Astrocyte (in vitro differentiated cells and primary cell): ENCODE measurements around the gene CDC14B. TPM values are rescaled to one million over a fixed set of nuclear protein-coding genes. Genes with fewer than 3 reads are reported as not detected.

ENCODE experiments used
- DNase-seq: peaks from one replicate; pipeline ENCODE4 v3.0.0-alpha.2; 2010; ENCODE audit warnings: low read depth
- FAIRE-seq: peaks from 2 replicates; lab custom pipeline; 2011; peaks lifted over from hg19 to GRCh38; lab: Jason Lieb, UNC
- H2AFZ ChIP-seq: 2 replicates; pipeline ENCODE4 v1.6.0; 2012; ENCODE audit warnings: low read depth, low read length, inconsistent platforms
- H3K27ac ChIP-seq: 2 replicates; pipeline ENCODE4 v1.5.1; 2011; ENCODE audit warnings: low read depth, low read length, inconsistent platforms
- H3K27me3 ChIP-seq: 2 replicates; pipeline ENCODE4 v1.6.0; 2011; ENCODE audit warnings: low read length, inconsistent platforms; ENCODE audit not compliant: insufficient read depth
- H3K36me3 ChIP-seq: 2 replicates; pipeline ENCODE4 v1.5.1; 2011; ENCODE audit warnings: low read length, inconsistent platforms; ENCODE audit not compliant: insufficient read depth
- H3K4me1 ChIP-seq: 2 replicates; pipeline ENCODE4 v1.5.1; 2011; ENCODE audit warnings: low read length, inconsistent platforms; ENCODE audit not compliant: insufficient read depth
- H3K4me2 ChIP-seq: 2 replicates; pipeline ENCODE4 v1.6.0; 2012; ENCODE audit warnings: low read length, inconsistent platforms
- H3K4me3 ChIP-seq: 2 replicates; pipeline ENCODE4 v1.5.1; 2011; ENCODE audit warnings: low read depth, mild to moderate bottlenecking, low read length, inconsistent platforms; ENCODE audit not compliant: insufficient read depth
- H3K79me2 ChIP-seq: 2 replicates; pipeline ENCODE4 v1.6.0; 2012; ENCODE audit warnings: mild to moderate bottlenecking, low read length, inconsistent platforms; ENCODE audit not compliant: insufficient read depth
- H3K9ac ChIP-seq: 2 replicates; pipeline ENCODE4 v1.6.0; 2012; ENCODE audit warnings: mild to moderate bottlenecking, low read length, inconsistent platforms
- H3K9me3 ChIP-seq: 2 replicates; pipeline ENCODE4 v1.5.1; 2012; ENCODE audit warnings: low read depth, mild to moderate bottlenecking, low read length, inconsistent platforms; ENCODE audit not compliant: insufficient read depth
- H4K20me1 ChIP-seq: 2 replicates; pipeline ENCODE4 v1.6.0; 2012; ENCODE audit warnings: low read length, inconsistent platforms; ENCODE audit not compliant: insufficient read depth
- H3K27ac Mint-ChIP-seq: one replicate; pipeline ENCODE4 v1.8.0; 2021; ENCODE audit warnings: mild to moderate bottlenecking, mixed read lengths; ENCODE audit not compliant: unreplicated experiment
- H3K27me3 Mint-ChIP-seq: one replicate; pipeline ENCODE4 v1.8.0; 2021; ENCODE audit warnings: low read depth, mixed read lengths; ENCODE audit not compliant: unreplicated experiment
- H3K36me3 Mint-ChIP-seq: one replicate; pipeline ENCODE4 v1.8.0; 2021; ENCODE audit warnings: low read depth, mixed read lengths; ENCODE audit not compliant: unreplicated experiment
- H3K4me1 Mint-ChIP-seq: one replicate; pipeline ENCODE4 v1.8.0; 2021; ENCODE audit warnings: low read depth, mixed read lengths; ENCODE audit not compliant: unreplicated experiment
- H3K4me3 Mint-ChIP-seq: one replicate; pipeline ENCODE4 v1.8.0; 2021; ENCODE audit warnings: mild to moderate bottlenecking, moderate library complexity, mixed read lengths; ENCODE audit not compliant: unreplicated experiment
- H3K9me3 Mint-ChIP-seq: one replicate; pipeline ENCODE4 v1.8.0; 2021; ENCODE audit warnings: mild to moderate bottlenecking, mixed read lengths; ENCODE audit not compliant: unreplicated experiment
- EZH2 ChIP-seq: IDR thresholded peaks from 2 replicates; pipeline ENCODE4 v1.6.1; 2012; ENCODE audit warnings: mild to moderate bottlenecking, low read length, inconsistent platforms; ENCODE audit not compliant: insufficient read depth
- total RNA-seq: library from RNA; stranded (reverse); gene quantifications from 2 replicates; pipeline ENCODE4 v1.2.1, GENCODE V29; 2021
- TF ChIP-seq, protein P1 (sequence below): IDR thresholded peaks from 2 replicates; pipeline ENCODE4 v1.5.1; 2011; ENCODE audit warnings: low read depth, mild to moderate bottlenecking, inconsistent platforms, low read length, moderate library complexity; ENCODE audit not compliant: insufficient read depth

The CDC14B gene
- total RNA-seq, 1 donor from 2014 or later, result 22.5 TPM

DNA sequence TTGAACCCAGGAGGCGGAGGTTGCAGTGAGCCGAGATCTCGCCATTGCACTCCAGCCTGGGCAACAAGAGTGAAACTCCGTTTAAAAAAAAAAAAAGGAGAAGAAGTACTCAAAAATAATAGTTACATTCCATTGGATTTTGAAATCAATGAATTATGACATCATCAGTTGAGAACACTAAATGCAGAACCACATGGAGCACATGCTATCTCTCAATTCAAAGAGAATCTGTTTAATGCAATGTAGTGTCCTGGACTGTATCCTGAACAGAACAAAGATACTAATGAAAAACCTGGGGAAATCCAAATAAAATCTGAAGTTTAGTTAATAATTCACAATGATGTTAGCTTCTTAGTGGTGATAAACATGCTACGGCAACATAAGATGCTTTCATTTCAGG, 20.3 kb downstream of the CDC14B start:
- no peaks in the 10 kb centered on the region for H3K4me1 ChIP-seq
- Mint-ChIP-seq H3K4me3 (no peak overlapping the region), H3K9me3 (no peaks in the 10 kb centered on the region), H3K4me1 (peaks cover 4% of the 10 kb centered on the region), H3K27ac (no peak overlapping the region), H3K27me3 (no peaks in the 10 kb centered on the region), H3K36me3 (peaks cover 2% of the 10 kb centered on the region)
- no peak overlapping the region for H3K4me2 ChIP-seq
- no peaks in the 10 kb centered on the region for H3K9me3 ChIP-seq
- no peaks in the 10 kb centered on the region for H3K27me3 ChIP-seq
- no peak overlapping the region for H3K27ac ChIP-seq
- no peak overlapping the region for H3K4me3 ChIP-seq
- peaks cover 5% of the 10 kb centered on the region for H4K20me1 ChIP-seq
- H2AFZ ChIP-seq, result no peak overlapping the region
- H3K36me3 ChIP-seq, result no peaks in the 10 kb centered on the region
- H3K9ac ChIP-seq, result no peak overlapping the region
- no peak for DNase-seq
- peaks cover 13% of the 10 kb centered on the region for H3K79me2 ChIP-seq
- no peak for TF ChIP-seq EZH2
- TF ChIP-seq, protein P1, sequence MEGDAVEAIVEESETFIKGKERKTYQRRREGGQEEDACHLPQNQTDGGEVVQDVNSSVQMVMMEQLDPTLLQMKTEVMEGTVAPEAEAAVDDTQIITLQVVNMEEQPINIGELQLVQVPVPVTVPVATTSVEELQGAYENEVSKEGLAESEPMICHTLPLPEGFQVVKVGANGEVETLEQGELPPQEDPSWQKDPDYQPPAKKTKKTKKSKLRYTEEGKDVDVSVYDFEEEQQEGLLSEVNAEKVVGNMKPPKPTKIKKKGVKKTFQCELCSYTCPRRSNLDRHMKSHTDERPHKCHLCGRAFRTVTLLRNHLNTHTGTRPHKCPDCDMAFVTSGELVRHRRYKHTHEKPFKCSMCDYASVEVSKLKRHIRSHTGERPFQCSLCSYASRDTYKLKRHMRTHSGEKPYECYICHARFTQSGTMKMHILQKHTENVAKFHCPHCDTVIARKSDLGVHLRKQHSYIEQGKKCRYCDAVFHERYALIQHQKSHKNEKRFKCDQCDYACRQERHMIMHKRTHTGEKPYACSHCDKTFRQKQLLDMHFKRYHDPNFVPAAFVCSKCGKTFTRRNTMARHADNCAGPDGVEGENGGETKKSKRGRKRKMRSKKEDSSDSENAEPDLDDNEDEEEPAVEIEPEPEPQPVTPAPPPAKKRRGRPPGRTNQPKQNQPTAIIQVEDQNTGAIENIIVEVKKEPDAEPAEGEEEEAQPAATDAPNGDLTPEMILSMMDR, result no peak
- FAIRE-seq, result no peak

DNA sequence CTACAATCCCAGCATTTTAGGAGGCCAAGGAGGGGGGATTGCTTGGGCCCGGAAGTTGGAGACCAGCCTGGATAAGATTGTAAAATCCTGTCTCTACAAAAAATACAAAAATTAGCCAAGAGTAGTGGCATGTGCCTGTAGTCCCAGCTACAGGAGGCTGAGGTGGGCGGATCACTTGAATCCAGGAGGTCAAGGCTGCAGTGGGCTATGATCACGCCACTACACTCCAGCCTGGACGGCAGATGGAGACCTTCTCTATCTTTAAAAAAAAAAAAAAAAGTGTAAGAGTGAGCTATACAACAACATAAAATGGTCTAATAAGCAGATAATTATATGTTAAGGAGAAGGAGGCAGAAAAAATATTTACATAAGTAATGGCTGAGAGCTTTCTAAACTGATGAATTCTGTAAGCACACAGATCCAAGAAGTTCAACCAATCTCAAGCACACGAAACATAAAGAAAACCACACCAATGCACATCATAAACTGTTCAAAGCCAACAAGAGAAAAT, 23.0 kb downstream of the CDC14B start:
- peaks cover 1% of the 10 kb centered on the region for H3K4me1 Mint-ChIP-seq
- DNase-seq, result no peak
- no peaks in the 10 kb centered on the region for H3K9me3 ChIP-seq
- H3K9me3 Mint-ChIP-seq, result no peaks in the 10 kb centered on the region
- H4K20me1 ChIP-seq, result peaks cover 9% of the 10 kb centered on the region
- H3K27me3 Mint-ChIP-seq, result no peaks in the 10 kb centered on the region
- H3K27me3 ChIP-seq, result no peaks in the 10 kb centered on the region
- H3K36me3 Mint-ChIP-seq, result peaks cover 2% of the 10 kb centered on the region
- H3K4me3 Mint-ChIP-seq, result no peak overlapping the region
- H3K36me3 ChIP-seq, result no peaks in the 10 kb centered on the region
- no peaks in the 10 kb centered on the region for H3K4me1 ChIP-seq
- TF ChIP-seq, protein P1, result no peak
- no peak for TF ChIP-seq EZH2
- H2AFZ ChIP-seq, result no peak overlapping the region
- H3K27ac ChIP-seq, result no peak overlapping the region
- peaks cover 16% of the 10 kb centered on the region for H3K79me2 ChIP-seq
- no peak for FAIRE-seq
- H3K4me3 ChIP-seq, result no peak overlapping the region
- no peak overlapping the region for H3K4me2 ChIP-seq
- no peak overlapping the region for H3K9ac ChIP-seq
- H3K27ac Mint-ChIP-seq, result no peak overlapping the region
